ENCODE data around the gene EDAR. TPM values are rescaled to one million over a fixed set of nuclear protein-coding genes. Genes with fewer than 3 reads are reported as not detected.

Gene EDAR
- polyA plus RNA-seq, 1 donor (not counting 4 experiments of a cell fraction or from before 2014, with no cell fraction given): 0.21 TPM

- no peak for FAIRE-seq
- H3K9me3 ChIP-seq (ENCODE audit: control insufficient read depth, low read depth, low read length): no peaks in the 10 kb centered on the region
- no peak for DNase-seq (ENCODE audit: low read depth, low spot score)
- no peak overlapping the region for H2AFZ ChIP-seq (ENCODE audit: control insufficient read depth, low read length)
- no peaks in the 10 kb centered on the region for H3K36me3 ChIP-seq (ENCODE audit: control insufficient read depth in 2 of 2, extremely low read depth in 1 of 2, insufficient read depth in 2 of 2, low read length in 2 of 2)
- H3K79me2 ChIP-seq (ENCODE audit: control insufficient read depth, insufficient read depth, low read length): no peaks in the 10 kb centered on the region
- no peaks in the 10 kb centered on the region for H4K20me1 ChIP-seq (ENCODE audit: control insufficient read depth, extremely low read depth, insufficient read depth, low read length)
- no peak overlapping the region for H3K27ac ChIP-seq (ENCODE audit: control insufficient read depth, insufficient read depth, low read length)
- TF ChIP-seq CTCF (optimal IDR thresholded peaks at IDR 0.05 in 1 of 3, IDR thresholded peaks at IDR 0.05 in 1 of 3, conservative IDR thresholded peaks at IDR 0.05 in 1 of 3; ENCODE audit: extremely low read depth in 1 of 3, insufficient read depth in 2 of 3, low read length in 3 of 3) (no peak), EZH2 (IDR thresholded peaks at IDR 0.05; ENCODE audit: low read length) (no peak)
- no peak overlapping the region for H3K9ac ChIP-seq (ENCODE audit: control insufficient read depth, extremely low read depth, insufficient read depth, low read length)
- no peaks in the 10 kb centered on the region for H3K4me1 ChIP-seq (ENCODE audit: control insufficient read depth, extremely low read depth, insufficient read depth, low read length)
- no peaks in the 10 kb centered on the region for H3K9me1 ChIP-seq (ENCODE audit: control insufficient read depth, extremely low read depth, insufficient read depth, low read length)
- dilution Hi-C loops (cut with MboI; ENCODE audit: extremely low pct_ligation_motif_present, low sequenced_read_pairs): no loop called here
- H3K4me3 ChIP-seq (ENCODE audit: control insufficient read depth in 2 of 3, extremely low read depth in 1 of 3, insufficient read depth in 2 of 3, low read depth in 1 of 3, low read length in 3 of 3): no peak overlapping the region
- H3K4me2 ChIP-seq (ENCODE audit: control insufficient read depth, extremely low read depth, insufficient read depth, low read depth, low read length): no peak overlapping the region
- peaks cover 18% of the 10 kb centered on the region for H3K27me3 ChIP-seq (ENCODE audit: control insufficient read depth, extremely low read depth, insufficient read depth, low read length)
These were observed 7.2 kb downstream of the EDAR start for GRCh38 chr2:108981846-108982245.

GRCh38 chr2:108980076-108980475, 8.9 kb downstream of the EDAR start:
- Histone ChIP-seq H4K20me1 (ENCODE audit: control insufficient read depth, extremely low read depth, insufficient read depth, low read length) (no peaks in the 10 kb centered on the region), H3K9me3 (ENCODE audit: control insufficient read depth, low read depth, low read length) (no peaks in the 10 kb centered on the region)
- TF ChIP-seq EZH2 (IDR thresholded peaks at IDR 0.05; ENCODE audit: low read length) (no peak), CTCF (optimal IDR thresholded peaks at IDR 0.05 in 1 of 3, IDR thresholded peaks at IDR 0.05 in 1 of 3, conservative IDR thresholded peaks at IDR 0.05 in 1 of 3; ENCODE audit: extremely low read depth in 1 of 3, insufficient read depth in 2 of 3, low read length in 3 of 3) (no peak)

More at GRCh38 chr2:108980076-108980475, 8.9 kb downstream of the EDAR start:
- Histone ChIP-seq H3K4me3 (ENCODE audit: control insufficient read depth in 2 of 3, extremely low read depth in 1 of 3, insufficient read depth in 2 of 3, low read depth in 1 of 3, low read length in 3 of 3) (no peak overlapping the region), H2AFZ (ENCODE audit: control insufficient read depth, low read length) (no peak overlapping the region), H3K36me3 (ENCODE audit: control insufficient read depth in 2 of 2, extremely low read depth in 1 of 2, insufficient read depth in 2 of 2, low read length in 2 of 2) (no peaks in the 10 kb centered on the region), H3K9me1 (ENCODE audit: control insufficient read depth, extremely low read depth, insufficient read depth, low read length) (no peaks in the 10 kb centered on the region), H3K79me2 (ENCODE audit: control insufficient read depth, insufficient read depth, low read length) (no peaks in the 10 kb centered on the region), H3K27ac (ENCODE audit: control insufficient read depth, insufficient read depth, low read length) (no peak overlapping the region), H3K4me1 (ENCODE audit: control insufficient read depth, extremely low read depth, insufficient read depth, low read length) (peaks cover 9% of the 10 kb centered on the region), H3K9ac (ENCODE audit: control insufficient read depth, extremely low read depth, insufficient read depth, low read length) (no peak overlapping the region), H3K27me3 (ENCODE audit: control insufficient read depth, extremely low read depth, insufficient read depth, low read length) (peaks cover 23% of the 10 kb centered on the region), H3K4me2 (ENCODE audit: control insufficient read depth, extremely low read depth, insufficient read depth, low read depth, low read length) (no peak overlapping the region)
- DNase-seq (ENCODE audit: low read depth, low spot score) (no peak), FAIRE-seq (no peak)
- dilution Hi-C loops (cut with MboI; ENCODE audit: extremely low pct_ligation_motif_present, low sequenced_read_pairs): no loop called here
